Ureter (tissue), 1 donor: ENCODE measurements around the gene KCNJ15. TPM values are rescaled to one million over a fixed set of nuclear protein-coding genes. Genes with fewer than 3 reads are reported as not detected.

Experiments used
- DNase-seq: peaks from one replicate; pipeline ENCODE4 v3.0.0-alpha.2; 2020; ENCODE audit warnings: low spot score
- total RNA-seq: library from RNA; stranded (reverse); gene quantifications from one replicate; pipeline ENCODE4 v1.2.4, GENCODE V29; 2023
- donor health status: DM: yes; HTN: yes; CAD: no.

KCNJ15 gene
- total RNA-seq, 1 donor from 2014 or later: 58.5 TPM

DNA sequence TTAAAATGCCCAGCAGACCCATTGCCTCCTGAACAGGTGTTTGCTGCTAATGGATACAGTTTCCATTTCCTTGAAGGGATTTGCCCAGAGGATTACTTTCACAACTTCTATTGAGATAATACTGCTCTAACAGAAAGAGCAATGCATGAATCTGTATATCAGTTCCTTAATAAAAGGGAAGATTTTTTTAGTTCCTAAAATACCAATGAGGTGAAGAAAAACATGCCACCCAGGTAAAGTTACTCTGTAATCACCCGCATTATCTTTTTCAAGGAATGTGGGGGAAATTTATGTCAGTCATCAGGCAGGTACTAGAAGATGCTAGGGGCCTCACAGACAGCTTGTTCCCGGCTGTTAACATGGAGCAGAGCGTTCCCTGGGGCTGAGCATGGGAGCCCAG lies 41.1 kb downstream of the KCNJ15 start:
- no peak for DNase-seq

DNA sequence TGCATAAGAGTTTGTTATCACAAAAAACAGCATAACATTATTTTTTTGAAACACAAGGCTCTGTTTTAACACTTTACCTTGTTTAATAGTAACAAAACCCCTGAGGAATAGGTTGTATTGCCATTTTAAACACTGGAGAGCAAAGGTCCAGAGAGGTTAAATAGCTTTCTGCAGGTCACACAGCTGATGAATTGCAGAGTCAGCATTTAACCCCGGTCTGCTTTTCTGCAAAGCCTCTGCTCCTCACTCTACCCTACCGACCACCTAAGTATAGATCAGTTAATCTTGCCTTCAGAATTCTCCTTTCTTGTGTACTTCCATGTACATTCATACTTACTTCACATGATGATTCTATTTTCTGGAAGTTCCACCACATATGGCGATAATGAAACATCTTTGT lies 42.0 kb downstream of the KCNJ15 start:
- DNase-seq: no peak

DNA sequence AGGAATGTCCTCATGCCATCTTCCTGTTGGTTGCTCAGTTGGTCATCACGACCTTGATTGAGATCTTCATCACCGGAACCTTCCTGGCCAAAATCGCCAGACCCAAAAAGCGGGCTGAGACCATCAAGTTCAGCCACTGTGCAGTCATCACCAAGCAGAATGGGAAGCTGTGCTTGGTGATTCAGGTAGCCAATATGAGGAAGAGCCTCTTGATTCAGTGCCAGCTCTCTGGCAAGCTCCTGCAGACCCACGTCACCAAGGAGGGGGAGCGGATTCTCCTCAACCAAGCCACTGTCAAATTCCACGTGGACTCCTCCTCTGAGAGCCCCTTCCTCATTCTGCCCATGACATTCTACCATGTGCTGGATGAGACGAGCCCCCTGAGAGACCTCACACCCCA lies 42.9 kb downstream of the KCNJ15 start:
- no peak for DNase-seq

DNA sequence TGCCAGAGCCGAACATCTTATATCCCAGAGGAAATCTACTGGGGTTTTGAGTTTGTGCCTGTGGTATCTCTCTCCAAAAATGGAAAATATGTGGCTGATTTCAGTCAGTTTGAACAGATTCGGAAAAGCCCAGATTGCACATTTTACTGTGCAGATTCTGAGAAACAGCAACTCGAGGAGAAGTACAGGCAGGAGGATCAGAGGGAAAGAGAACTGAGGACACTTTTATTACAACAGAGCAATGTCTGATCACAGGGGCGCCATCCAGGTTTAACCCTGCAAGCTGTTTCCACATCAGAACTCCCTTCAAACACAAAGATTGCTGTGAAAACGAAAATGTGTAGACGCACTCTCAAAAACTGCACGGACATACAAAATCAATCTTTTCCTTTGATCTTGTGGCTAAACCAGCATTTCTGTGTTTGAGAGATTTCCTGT lies 43.4 kb downstream of the KCNJ15 start:
- DNase-seq: no peak

DNA sequence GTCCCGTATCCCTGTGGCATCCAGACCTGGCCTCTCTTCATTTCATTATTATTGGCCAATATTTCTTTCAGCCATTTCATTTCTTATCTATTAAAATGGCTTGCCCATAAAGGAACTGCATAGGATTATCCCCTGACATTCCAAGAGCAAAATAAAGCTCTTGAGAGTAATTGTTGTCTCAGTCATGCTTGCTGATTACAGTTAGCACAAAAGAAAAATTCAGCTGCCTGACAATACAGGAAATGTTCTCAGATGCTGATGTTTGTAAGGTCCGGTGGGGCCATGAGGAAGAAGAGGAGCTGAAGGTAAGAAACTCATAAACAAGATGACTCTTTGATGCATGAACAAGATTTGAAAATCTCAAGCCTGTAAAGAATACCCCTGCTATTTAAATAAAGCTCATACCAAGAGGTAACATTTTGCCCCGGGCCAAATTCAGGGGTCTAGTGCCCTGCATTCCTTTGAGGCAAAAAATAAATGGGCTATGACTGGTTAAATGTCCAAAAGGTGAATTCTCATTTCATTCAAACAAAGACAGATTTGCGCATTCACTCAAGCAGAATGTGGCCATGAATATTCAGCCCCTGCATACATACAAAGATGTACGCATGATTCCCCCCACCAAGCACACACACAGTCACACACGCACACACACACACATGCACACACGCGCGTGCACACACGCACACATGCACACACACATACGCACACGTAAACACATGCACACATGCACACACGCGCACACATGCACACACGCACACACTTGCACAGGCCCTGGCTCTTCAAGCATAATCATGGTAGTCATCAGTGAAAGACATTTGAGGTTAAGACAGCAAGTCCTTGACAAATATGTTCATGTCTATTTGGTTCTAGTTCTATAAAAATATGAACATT lies 44.8 kb downstream of the KCNJ15 start:
- no peak for DNase-seq

DNA sequence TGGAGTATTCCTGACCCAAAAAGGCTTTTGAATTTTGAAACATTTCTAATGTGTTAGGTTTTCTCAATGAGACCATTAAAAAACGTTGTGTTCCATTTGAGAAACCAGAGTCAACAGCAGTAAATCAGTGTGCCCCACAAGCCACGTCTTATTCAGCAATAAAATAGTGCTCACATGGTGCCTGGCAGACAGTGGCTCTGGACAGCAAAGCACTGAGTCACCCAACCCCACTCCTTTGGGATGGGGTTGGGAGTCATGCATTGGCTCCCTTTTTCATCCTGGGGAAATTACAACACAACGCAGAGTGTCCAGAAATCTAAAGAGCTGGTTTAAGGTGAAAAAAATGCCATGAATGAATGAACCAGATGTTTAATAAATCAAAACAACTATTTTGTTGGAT lies 46.5 kb downstream of the KCNJ15 start:
- no peak for DNase-seq

DNA sequence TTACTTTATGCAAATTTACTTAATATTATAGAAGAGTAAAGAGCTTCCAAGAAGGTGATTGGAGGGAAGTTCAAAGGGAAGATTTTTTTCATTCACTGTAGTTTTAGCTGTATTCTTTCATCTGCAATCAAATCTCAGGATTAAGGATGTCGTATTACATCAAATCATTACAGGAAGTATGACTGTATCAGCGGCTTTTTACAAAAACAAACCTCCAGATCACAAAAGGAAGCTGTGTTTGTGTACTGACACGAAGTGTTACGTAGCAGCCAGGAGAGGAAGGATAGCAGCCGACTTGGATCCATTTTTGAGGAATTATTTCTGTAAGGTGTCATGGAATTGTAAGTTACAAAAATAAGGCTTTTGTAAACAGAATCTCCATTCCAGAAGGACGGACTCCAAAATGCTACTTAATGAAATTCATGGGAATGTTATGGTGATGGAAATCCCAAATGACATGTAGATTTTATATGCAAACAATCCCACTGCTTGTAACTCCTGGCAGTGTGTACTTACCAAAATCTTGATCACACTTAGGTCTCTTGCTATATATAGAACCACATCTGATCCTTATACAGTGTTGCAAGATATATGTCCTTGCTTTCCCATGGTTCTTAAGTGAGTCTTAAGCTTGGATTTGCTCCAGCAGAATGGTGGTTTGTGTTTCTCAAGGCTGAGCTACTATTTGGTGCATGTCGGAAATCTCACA lies 49.8 kb downstream of the KCNJ15 start:
- DNase-seq: no peak

DNA sequence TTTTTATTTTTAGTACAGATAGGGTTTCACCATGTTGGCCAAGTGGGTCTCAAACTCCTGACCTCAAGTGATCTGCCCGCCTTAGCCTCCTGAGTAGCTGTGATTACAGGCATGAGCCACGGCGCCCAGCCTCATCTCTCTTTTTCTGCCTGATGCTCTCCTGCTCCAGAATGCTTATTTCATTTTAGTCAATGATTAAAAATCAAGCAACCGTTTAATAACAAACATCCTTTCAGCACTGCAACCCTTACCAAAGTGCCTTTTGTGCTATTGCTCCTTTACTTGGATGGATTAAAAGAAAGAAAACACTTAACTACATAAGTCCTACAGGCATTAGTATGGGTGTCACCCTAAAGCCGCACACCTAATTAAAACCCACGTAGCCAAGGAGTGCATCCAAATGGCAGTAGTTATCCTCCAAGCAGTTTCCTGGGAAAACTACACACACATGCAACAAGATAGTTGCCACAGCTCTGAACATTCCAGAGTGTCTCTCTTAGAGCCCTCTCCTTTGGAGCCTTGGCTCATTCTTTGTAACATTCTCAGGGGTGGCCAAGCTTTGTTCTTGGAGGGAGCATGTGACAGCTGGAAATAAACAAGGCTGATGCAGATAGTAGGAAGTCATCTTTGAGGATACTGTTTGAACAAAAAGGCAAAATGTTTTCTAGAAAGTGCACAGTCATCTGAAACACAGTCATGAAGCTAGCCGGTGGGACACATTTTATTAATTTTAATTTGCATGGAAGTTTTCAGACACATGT lies 51.2 kb downstream of the KCNJ15 start:
- DNase-seq: no peak

DNA sequence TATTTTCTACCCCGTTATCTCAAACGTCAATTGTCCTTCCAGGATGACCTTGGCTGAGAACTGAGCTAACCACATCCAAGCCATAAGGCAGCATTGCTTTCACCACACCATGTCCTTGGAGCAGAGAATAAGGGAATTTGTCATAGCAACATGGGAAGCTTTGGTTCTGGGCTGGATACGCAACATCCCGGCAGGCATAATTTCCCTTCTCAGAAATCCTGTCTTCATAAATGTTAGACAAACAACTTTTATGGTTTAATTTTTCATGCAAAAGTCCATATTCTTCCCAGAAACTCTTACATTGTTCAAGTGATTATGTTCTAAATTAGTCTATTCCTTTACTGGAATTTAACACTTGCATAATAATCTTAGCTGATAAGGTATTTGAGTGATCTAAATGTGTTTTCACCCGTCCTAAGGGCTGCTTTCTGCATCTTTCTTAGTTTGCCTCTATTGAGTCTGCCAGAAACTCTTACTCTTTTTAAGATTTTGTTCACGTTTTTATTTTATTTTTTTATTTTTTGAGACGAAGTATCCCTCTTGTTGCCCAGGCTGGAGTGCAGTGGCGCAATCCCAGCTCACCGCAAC lies 51.8 kb downstream of the KCNJ15 start:
- DNase-seq: no peak

DNA sequence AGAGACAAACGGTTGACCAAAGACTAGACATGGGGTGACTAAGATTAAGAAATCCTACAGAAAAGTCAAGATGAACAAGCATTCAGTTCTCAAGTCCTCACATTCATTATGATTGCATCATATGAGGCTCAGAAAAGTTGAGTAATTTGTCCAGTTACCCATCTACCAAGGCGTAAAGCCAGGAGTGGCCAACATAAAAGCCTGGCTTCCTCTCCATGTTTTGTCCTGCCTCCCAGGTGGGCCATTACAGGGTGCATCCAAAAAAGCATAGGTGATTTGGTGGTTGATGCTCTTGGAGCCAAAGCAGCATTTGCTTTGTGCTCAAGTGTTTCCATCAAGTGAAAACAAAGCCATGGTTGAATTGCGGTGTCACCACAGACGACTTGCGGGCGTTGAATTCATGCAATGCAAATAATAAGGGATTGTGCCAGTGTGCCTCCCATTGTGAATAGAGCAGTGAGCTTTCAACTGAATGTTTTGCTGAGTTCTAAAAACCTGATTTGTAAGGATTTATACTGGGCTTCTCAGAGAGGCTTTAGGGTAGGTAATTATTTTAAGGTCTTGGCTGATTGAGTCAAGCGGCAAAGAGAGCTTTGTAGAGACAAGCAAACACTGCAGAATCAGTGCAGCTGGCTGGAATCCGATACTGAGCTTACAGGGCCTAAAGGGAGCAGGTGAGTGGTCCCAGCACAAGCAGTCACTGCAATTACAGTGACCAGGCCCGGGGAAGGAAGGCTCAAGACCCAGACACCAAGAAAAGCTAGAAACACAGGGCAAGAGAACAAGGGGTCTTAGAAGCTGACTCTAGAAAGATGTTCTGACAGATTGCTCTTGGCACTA lies 54.1 kb downstream of the KCNJ15 start:
- DNase-seq: no peak

DNA sequence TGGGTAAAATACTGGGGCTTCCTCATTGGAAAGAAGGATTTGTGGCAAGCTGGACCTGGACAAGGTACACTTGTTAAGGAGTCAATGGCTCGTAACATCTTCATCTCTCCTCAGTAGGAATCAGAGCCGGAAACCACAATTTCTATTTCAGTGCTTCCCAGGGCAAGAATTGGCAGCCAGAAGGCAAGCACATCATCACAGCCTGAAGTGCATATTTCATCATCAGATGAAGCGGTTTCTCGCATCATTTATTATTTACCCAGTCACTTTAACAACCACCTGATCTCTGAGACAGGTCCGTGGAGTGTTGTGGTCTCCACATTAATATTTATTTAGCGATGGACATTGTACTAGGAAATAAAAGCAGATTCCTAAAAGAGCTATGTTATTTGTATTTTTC lies 55.0 kb downstream of the KCNJ15 start:
- DNase-seq: no peak

DNA sequence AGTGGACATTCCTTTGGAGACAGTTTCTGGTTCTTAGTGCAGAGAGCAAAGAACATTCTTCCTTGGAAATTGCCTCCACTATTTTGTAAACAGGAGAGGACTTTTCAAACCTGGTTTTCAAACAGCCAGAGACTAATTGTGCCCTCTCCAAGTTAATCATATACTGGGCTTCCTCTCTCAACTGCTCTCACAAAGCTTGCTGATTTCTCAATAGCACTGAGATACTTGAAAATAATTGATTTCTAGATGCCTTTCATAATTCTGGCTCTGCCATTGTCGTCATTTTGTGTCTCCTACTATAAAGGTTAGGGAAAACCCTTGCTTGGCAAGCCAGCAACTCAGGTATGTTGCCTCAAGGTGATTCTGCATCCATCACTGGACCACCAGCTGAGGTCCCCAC lies 56.0 kb downstream of the KCNJ15 start:
- no peak for DNase-seq

DNA sequence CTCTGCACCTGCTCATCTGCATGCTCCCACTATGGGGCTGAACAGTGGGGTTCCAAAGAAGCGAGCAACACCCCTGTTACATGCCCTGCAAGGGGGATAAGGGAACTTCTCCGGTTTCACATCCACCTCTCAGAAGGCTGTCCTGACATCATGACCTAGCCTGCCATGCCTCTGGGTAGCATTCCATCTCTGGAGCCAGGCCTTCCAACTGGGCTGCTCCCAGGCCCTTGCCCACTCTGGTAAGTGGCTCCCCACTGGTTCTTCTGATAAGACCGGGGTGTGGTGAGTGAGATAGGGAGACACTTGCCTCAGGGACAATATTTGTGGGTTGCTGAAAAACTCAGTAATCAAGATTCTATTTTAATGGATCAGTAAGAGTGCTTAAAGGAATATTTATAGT lies 57.8 kb downstream of the KCNJ15 start:
- DNase-seq: no peak

DNA sequence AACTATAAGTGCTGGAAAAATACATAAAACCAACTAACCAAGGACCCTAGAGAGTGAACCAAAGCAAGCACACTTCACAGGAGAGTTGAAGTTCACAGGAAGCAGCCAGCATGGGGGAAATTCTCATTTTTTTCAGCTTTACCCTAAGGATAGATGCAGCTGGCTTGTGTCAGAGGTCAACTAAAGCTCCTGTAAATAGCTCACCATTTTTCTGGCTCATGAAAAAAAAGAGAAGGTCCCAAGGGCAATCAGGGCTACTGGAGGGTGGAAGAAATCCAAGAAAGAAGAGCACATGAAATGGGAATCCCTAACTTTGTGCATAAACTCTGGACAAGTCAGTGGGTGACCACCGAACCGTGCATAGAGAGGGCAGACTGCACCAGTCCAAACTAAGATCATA lies 58.3 kb downstream of the KCNJ15 start:
- no peak for DNase-seq

DNA sequence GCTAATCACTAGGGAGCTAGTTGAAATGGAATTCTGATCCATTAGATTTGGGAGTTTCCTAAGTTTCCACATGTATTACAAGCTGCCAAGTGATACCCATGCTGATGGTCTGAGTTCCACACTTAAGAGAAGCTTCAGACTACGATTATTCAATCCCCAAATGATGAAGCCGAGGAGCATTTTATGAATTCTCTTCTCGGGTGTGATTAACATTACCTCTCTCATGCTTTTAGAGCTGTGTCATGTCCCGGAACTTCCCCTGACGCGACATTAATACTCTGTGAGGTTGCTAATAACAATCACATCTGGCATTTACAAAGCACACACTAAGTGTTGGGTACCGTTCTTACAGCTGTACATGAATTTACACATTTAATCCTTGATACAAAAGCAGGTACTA lies 63.0 kb downstream of the KCNJ15 start:
- no peak for DNase-seq

DNA sequence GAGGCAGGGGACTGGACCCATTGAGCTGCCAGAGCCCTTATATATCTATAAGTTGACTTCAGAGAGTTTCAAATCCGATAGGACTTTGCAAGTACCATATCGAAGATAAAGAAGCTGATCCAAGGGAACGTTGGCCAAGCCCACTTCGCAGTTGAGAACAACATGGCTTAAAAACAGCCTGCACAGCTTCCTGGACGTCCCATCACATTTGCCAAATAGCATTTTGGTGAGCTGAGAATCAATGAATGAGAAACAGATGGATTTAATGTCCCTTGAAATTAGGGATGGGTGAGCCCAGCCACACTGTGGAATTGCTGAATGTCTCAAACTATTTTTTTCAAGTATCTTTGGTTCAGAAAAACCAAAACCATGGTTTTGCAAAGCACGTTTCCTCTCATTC lies 64.8 kb downstream of the KCNJ15 start:
- no peak for DNase-seq

DNA sequence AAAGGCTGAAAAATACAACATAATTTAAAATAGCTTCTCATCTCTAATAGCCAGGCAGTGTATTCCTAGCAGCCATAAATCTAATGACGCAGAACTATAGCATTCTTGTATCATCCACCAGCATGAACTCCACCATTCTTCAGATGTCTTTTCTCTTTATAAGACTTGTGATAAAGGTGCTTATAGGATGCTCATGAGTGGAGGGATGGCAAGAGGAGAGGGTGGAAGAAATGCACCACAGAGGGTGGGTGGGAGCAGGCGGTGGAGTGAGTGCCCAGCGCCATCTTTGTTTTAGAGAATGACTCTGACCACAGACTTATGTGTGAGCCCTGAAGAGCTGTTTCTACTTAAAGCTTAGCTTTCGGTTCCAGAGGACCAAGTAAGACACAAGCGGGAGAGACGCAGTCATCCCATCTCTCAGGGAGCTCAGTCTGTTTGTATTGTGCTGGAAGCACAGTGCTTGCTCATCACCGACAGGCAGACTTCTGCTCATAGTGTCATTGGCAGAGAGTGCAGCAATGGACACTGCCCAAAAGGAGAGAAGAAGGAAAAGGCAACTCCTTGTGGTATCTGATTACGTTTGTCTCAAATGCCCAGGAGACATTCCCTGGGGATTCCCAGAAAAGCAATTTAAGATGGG lies 65.6 kb downstream of the KCNJ15 start:
- no peak for DNase-seq

DNA sequence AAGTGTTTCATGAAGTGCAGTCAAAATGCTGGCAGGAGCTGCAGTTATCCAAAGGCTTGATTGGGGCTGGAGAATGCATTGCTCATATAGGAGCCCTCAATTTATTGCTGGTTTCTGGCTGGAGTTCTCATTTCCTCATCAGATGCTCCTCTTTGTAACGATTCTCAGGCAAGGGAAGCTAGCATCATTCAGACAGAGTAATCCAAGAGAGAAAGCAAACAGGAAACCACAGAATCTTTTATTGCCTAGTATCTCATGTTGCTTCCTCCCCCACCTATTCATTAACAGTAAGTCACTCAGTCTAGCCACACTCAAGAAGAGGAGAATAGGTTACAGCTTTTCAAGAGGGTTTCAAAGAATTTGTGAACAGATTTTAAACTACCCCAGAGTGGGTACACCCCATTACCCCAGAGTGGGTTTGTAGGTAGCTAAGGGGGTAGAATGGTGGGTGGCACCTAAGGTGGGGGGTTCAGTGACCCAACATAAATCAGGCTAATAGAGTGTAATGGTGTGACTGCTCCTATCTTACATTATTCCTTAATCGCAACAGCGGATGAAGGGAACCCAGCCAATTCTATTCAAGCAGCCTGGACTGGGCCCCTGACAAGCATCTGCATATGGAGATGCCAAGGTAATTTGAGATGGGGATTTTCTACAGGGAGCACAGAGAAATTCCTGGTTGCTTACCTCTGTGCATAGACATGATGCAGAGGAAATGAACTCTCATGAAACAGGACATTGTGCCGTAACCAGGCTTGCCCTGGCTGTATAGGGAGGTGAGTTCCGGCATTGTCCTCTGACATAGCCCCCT lies 67.1 kb downstream of the KCNJ15 start:
- no peak for DNase-seq

DNA sequence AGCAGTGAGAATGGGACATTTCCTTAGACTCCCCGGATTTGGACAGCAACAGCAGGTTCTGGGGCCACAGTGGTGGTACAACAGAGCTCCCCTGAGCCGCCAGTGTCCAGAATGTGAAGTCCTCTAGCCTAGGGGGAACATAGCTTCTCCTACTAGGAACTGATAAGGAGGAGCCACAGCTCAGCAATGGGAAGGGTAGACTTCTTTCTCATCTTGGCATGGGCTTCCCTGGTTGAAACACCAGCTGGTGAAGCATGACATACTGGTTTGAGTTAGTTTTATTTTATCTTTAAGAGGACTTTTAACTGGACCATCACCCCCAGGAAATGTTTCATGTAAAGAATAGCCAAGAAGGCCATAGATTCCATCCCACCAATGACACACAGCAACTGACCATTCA lies 68.4 kb downstream of the KCNJ15 start:
- no peak for DNase-seq
